Large intestine (tissue), 3 donors: ENCODE measurements around the gene ACVR1. TPM values are rescaled to one million over a fixed set of nuclear protein-coding genes. Genes with fewer than 3 reads are reported as not detected.

Source experiments
- DNase-seq, 2 donors: peaks; one replicate each; pipeline versions ENCODE4 v3.0.0 to v3.0.0-alpha.2; 2013
- H3K27ac ChIP-seq: one replicate; pipeline ENCODE4 v1.5.1; 2013; ENCODE audit warnings: low read length
- H3K27me3 ChIP-seq: 2 replicates; pipeline ENCODE4 v1.6.1; 2013; ENCODE audit warnings: low read length; ENCODE audit not compliant: control insufficient read depth, insufficient read depth
- H3K36me3 ChIP-seq: 2 replicates; pipeline ENCODE4 v1.6.1; 2013; ENCODE audit warnings: low read length; ENCODE audit not compliant: control insufficient read depth, insufficient read depth
- H3K4me1 ChIP-seq: one replicate; pipeline ENCODE4 v1.6.1; 2013; ENCODE audit warnings: low read length; ENCODE audit not compliant: control insufficient read depth, insufficient read depth
- H3K4me3 ChIP-seq: one replicate; pipeline ENCODE4 v1.5.1; 2013; ENCODE audit warnings: low read length
- H3K9me3 ChIP-seq: one replicate; pipeline ENCODE4 v1.6.1; 2013; ENCODE audit warnings: mild to moderate bottlenecking, low read depth, low read length, moderate library complexity; ENCODE audit not compliant: control insufficient read depth
- WGBS: methylation state at CpG from one replicate; pipeline ENCODE4 v1.1.5; 2013; ENCODE audit warnings: low lambda C conversion rate; ENCODE audit not compliant: insufficient coverage; 5-methylcytosine and 5-hydroxymethylcytosine counted together
- polyA plus RNA-seq: library from polyadenylated mRNA; unstranded; fragments of 120-200 nt; gene quantifications from one replicate; pipeline ENCODE4 v1.2.1, GENCODE V29; 2013

ACVR1 gene
- polyA plus RNA-seq, 1 donor = 20.9 TPM

DNA sequence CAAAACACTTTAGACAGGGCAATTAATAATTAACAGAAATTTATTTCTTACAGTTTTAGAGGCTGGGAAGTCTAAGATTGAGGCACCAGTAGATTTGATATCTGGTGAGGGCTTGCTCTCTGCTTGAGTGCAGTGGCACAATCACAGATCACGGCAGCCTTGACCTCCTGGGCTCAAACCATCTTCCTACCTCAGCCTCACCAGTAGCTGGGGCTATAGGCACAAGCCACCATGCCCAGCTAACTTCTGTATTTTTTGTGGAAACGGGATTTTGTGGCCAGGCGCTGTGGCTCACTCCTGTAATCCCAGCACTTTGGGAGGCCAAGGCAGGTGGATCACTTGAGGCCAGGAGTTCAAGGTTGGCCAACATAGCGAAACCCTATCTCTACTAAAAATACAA, 29.0 kb upstream of the ACVR1 start:
- Histone ChIP-seq H3K27me3 (no peaks in the 10 kb centered on the region), H3K9me3 (no peaks in the 10 kb centered on the region), H3K4me3 (no peak overlapping the region), H3K27ac (no peak overlapping the region), H3K36me3 (no peaks in the 10 kb centered on the region), H3K4me1 (no peaks in the 10 kb centered on the region)
- WGBS = no CpG with 5 or more reads among the region's 4 CpGs
- DNase-seq = no peak

DNA sequence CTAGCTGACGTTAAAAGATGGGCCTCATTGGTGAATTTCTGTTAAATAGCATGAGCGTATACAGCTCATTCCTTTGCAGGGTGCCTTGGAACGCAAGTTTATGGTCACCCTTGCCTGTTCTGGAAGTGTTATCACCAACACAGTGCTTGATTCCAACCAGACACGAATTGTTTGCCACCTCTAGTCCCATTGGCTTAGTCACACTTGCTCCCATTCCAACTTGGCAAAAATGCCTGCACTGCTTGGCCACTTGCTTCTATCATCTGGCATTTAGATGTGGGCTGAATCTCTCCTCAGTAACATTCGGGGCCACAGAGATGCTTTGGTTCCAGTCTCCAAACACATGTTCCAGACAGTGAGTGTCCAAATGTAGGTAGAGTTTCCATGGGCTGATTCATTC, 27.5 kb upstream of the ACVR1 start:
- no CpG with 5 or more reads among the region's 5 CpGs for WGBS
- no peak for DNase-seq
- H3K4me1 ChIP-seq = no peaks in the 10 kb centered on the region

GRCh38 chr2:157903151-157903550, 27.0 kb upstream of the ACVR1 start:
- Histone ChIP-seq H3K27me3 (no peaks in the 10 kb centered on the region), H3K27ac (no peak overlapping the region), H3K36me3 (no peaks in the 10 kb centered on the region), H3K4me1 (no peaks in the 10 kb centered on the region), H3K9me3 (no peaks in the 10 kb centered on the region), H3K4me3 (no peak overlapping the region)
- no CpG with 5 or more reads among the region's 4 CpGs for WGBS
- DNase-seq = no peak

More for the DNA sequence above, 27.5 kb upstream of the ACVR1 start:
- no peak overlapping the region for H3K4me3 ChIP-seq
- no peaks in the 10 kb centered on the region for H3K36me3 ChIP-seq
- no peaks in the 10 kb centered on the region for H3K27me3 ChIP-seq
- no peaks in the 10 kb centered on the region for H3K9me3 ChIP-seq
- H3K27ac ChIP-seq = no peak overlapping the region

GRCh38 chr2:157902692-157903091, 26.6 kb upstream of the ACVR1 start:
- no peaks in the 10 kb centered on the region for H3K27me3 ChIP-seq
- no peak for DNase-seq
- no CpG with 5 or more reads among the region's 1 CpG for WGBS
- no peaks in the 10 kb centered on the region for H3K9me3 ChIP-seq
- H3K27ac ChIP-seq = no peak overlapping the region
- no peaks in the 10 kb centered on the region for H3K36me3 ChIP-seq
- H3K4me1 ChIP-seq = no peaks in the 10 kb centered on the region
- no peak overlapping the region for H3K4me3 ChIP-seq

DNA sequence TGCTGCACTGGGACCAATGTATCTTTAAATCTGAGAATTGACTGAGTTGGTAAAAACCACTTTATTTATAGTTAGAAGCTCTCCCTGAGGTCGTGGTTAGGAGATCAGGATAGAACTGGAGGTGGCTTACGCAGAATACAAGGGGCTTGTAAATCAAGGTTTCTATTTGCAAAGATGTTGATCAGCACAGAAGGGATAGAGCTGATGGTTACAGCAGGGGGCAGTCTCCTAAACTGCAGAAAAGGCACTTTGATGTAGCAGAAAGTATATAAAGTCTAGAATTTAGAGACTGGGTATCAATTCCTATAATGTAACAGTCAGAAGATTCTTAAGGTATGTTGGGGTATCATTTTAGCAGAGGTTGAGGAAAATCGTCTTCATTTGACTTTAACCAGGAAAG, 25.2 kb upstream of the ACVR1 start:
- Histone ChIP-seq H3K36me3 (no peaks in the 10 kb centered on the region), H3K4me1 (no peaks in the 10 kb centered on the region), H3K27ac (no peak overlapping the region), H3K9me3 (no peaks in the 10 kb centered on the region), H3K27me3 (no peaks in the 10 kb centered on the region), H3K4me3 (no peak overlapping the region)
- no peak for DNase-seq
- WGBS = 38% methylated on average over 2 of the region's 3 CpGs

DNA sequence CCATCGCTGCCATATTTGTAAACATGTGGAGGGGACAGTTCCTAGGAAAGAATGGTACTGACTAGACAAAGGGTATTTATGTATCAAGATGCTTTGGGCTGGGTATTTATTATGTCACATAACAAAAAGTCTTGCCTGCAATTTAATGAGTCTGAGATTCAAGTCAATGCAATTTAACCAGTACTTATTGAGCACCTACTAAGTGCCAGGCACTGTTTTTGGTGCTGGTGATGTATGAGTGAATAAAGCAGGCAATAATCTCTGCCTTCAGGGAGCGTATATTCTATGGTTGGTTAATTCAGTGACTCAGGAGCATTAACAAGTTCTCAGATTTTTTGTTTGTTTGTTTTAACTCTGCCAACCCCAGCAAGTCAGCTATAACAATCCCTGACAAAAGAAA, 24.6 kb upstream of the ACVR1 start:
- H3K9me3 ChIP-seq = no peaks in the 10 kb centered on the region
- no CpG with 5 or more reads among the region's 2 CpGs for WGBS
- H3K27me3 ChIP-seq = no peaks in the 10 kb centered on the region
- H3K36me3 ChIP-seq = no peaks in the 10 kb centered on the region
- no peak overlapping the region for H3K27ac ChIP-seq
- no peak overlapping the region for H3K4me3 ChIP-seq
- no peaks in the 10 kb centered on the region for H3K4me1 ChIP-seq
- no peak for DNase-seq

DNA sequence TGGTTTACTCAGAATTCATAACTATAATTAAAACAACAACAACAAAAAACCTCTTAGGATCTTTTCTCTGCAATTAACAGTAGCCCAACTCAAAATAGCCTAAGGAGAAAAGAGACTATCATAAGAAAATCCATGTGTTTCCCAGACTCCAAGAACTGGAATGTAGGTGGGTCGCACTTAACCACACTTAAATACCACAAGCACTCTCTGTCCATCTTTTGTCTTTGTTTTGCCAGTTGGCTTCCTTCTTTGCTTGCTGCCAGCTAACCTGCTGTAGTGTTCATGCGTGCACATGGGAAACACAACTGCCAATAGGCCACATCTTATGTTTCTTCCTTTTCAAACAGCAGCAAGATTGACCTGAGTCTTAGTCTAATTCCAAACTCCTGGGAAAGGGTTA, 24.1 kb upstream of the ACVR1 start:
- no peaks in the 10 kb centered on the region for H3K27me3 ChIP-seq
- DNase-seq = no peak
- H3K36me3 ChIP-seq = no peaks in the 10 kb centered on the region
- no peaks in the 10 kb centered on the region for H3K9me3 ChIP-seq
- H3K4me3 ChIP-seq = no peak overlapping the region
- WGBS = no CpG with 5 or more reads among the region's 2 CpGs
- H3K4me1 ChIP-seq = no peaks in the 10 kb centered on the region
- no peak overlapping the region for H3K27ac ChIP-seq

GRCh38 chr2:157899125-157899839, 23.2 kb upstream of the ACVR1 start:
- no peak for DNase-seq
- no peak overlapping the region for H3K4me3 ChIP-seq
- H3K36me3 ChIP-seq = no peaks in the 10 kb centered on the region
- H3K4me1 ChIP-seq = no peaks in the 10 kb centered on the region
- WGBS = 75% methylated on average over 3 of the region's 7 CpGs
- no peaks in the 10 kb centered on the region for H3K27me3 ChIP-seq
- H3K9me3 ChIP-seq = no peaks in the 10 kb centered on the region
- no peak overlapping the region for H3K27ac ChIP-seq

DNA sequence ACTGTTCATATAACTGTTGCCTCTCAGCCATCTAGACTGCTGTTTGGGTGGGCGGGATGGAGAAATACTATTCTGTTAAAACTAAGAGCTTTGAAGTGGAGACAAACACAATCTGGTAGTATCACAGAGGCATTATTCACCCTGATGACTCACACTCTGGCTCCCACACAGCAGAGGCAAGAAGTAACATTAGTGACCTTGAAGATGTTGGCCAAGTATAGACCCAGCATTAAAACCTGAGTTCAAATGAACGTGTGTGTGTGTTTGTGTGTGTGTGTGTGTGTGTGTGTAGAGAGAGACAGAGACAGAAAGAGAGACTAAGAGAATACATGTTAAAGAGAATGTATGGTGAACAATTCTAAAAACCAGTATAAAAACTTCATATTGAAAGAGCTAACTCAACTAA, 22.5 kb upstream of the ACVR1 start:
- no peaks in the 10 kb centered on the region for H3K9me3 ChIP-seq
- no peaks in the 10 kb centered on the region for H3K4me1 ChIP-seq
- H3K4me3 ChIP-seq = no peak overlapping the region
- WGBS = 57% methylated on average over 1 of the region's 2 CpGs
- H3K27me3 ChIP-seq = no peaks in the 10 kb centered on the region
- H3K36me3 ChIP-seq = no peaks in the 10 kb centered on the region
- no peak overlapping the region for H3K27ac ChIP-seq
- peak in 1 of 2 donors; percentile 44 for DNase-seq

DNA sequence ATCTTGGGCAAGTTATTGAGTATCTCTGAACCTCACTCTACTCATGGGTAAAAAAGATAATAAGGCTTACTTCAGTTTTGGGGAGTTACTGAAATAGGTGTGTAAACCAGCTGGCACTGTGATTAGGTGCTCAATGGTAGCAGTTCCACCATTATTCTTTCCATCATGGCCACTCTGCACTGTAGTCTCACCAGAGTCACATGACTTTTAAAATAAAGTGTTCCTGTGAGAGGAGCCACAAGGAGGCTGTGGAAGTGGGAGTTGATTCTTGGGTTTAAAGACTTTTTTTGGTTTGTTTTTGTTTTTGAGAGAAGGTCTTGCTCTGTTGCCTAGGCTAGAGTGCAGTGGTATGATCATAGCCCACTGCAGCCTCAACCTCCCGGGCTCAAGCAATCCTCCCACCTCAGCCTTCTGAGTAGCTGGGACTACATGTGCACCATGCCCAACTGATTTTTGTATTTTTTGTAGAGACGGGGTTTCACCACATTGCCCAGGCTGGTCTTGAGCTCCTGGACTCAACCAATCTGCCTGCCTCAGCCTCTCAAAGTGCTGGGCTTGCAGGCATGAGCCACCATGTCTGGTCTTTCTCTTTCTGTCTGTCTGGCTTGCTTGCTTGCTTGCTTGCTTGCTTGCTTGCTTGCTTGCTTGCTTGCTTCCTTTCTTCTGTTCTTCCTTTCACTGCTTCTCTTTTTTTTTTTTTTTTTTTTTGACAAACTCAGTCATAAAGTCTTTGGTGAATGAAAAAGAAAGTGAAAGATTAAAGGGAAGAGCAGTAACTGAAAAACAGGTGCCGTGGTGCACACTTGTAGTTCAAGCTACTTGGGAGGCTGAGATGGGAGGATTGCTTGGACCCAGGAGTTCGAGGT, 21.2 kb upstream of the ACVR1 start:
- Histone ChIP-seq H3K9me3 (no peaks in the 10 kb centered on the region), H3K4me3 (no peak overlapping the region), H3K27ac (no peak overlapping the region), H3K27me3 (no peaks in the 10 kb centered on the region), H3K36me3 (no peaks in the 10 kb centered on the region), H3K4me1 (no peaks in the 10 kb centered on the region)
- DNase-seq = peak in 1 of 2 donors; percentile 25
- WGBS = 43% methylated on average over 1 of the region's 4 CpGs
